Measurements from ENCODE around the gene MEPCE.

The MEPCE gene

DNA sequence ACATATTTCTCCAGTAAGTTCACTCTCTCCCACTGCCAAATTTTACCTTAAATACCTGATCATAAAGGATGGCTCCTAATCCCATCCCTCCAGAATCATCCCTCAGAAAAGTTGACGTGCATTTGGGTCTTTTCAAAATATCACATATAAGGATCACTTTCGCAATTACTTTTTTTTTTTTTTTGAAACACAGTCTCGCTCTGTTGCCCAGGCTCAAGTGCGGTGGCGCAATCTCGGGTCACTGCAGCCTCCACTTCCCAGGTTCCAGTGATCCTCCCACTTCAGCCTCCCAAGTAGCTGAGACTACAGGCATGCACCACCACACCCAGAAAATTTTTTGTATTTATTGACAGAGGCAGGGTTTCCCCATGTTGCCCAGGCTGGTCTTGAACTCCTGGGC lies 18.5 kb upstream of the MEPCE start:
- Histone ChIP-seq H3K27me3 (ENCODE audit: insufficient read depth, low read length, poor library complexity) (no peaks in the 10 kb centered on the region), H3K36me3 (ENCODE audit: control insufficient read depth, insufficient read depth, low read length) (no peaks in the 10 kb centered on the region), H3K27ac (ENCODE audit: low read depth, low read length) (no peak overlapping the region), H3K4ac (ENCODE audit: low read depth, low read length) (no peak overlapping the region), H2BK5ac (ENCODE audit: low read length) (no peak overlapping the region), H2BK120ac (ENCODE audit: low read depth, low read length) (no peak overlapping the region), H4K8ac (ENCODE audit: low read depth, low read length) (no peak overlapping the region), H3K9ac (ENCODE audit: low read length) (no peak overlapping the region), H3K4me1 (ENCODE audit: control insufficient read depth, low read depth, low read length) (no peaks in the 10 kb centered on the region), H3K4me2 (ENCODE audit: low read length) (no peak overlapping the region), H3K56ac (ENCODE audit: low read length) (no peak overlapping the region), H2BK15ac (replicated peaks; ENCODE audit: low read depth) (no peak overlapping the region), H3K79me2 (ENCODE audit: control insufficient read depth, insufficient read depth, low read length) (no peaks in the 10 kb centered on the region), H3K4me3 (ENCODE audit: low read length) (no peak overlapping the region), H3K18ac (ENCODE audit: low read length) (no peak overlapping the region), H3K79me1 (ENCODE audit: low read length) (no peaks in the 10 kb centered on the region), H2AK5ac (ENCODE audit: low read length) (no peak overlapping the region), H3K23ac (ENCODE audit: low read length) (no peak overlapping the region), H4K5ac (ENCODE audit: low read length) (no peak overlapping the region)
- no peak for DNase-seq
- WGBS (ENCODE audit: extremely low coverage, insufficient coverage, low lambda C conversion rate), result no CpG with 5 or more reads among the region's 6 CpGs

DNA sequence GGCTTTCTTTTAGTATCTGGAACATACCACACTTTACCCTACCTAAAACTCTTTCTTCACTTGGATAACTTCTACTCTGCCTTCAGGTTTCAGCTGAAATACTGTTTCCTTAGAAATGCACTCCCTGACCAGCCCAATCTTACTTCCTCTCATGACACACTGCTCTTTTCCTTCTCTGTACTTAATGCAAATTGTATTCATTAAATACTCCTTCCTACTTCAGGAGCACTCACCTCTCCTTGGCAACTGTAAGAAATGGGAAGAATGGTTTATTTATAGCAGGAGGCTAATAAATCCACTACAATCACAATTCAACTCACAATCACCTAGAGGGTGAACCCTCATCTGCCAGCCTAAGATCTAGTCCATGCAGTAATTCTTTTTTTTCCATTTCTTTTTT lies 16.3 kb upstream of the MEPCE start:
- Histone ChIP-seq H3K4me2 (ENCODE audit: low read length) (no peak overlapping the region), H3K18ac (ENCODE audit: low read length) (no peak overlapping the region), H4K5ac (ENCODE audit: low read length) (no peak overlapping the region), H2BK120ac (ENCODE audit: low read depth, low read length) (no peak overlapping the region), H3K56ac (ENCODE audit: low read length) (no peak overlapping the region), H3K27me3 (ENCODE audit: insufficient read depth, low read length, poor library complexity) (no peaks in the 10 kb centered on the region), H2AK5ac (ENCODE audit: low read length) (no peak overlapping the region), H3K79me1 (ENCODE audit: low read length) (no peaks in the 10 kb centered on the region), H3K27ac (ENCODE audit: low read depth, low read length) (no peak overlapping the region), H3K9ac (ENCODE audit: low read length) (no peak overlapping the region), H3K4me3 (ENCODE audit: low read length) (no peak overlapping the region), H4K8ac (ENCODE audit: low read depth, low read length) (no peak overlapping the region), H2BK15ac (replicated peaks; ENCODE audit: low read depth) (no peak overlapping the region), H3K23ac (ENCODE audit: low read length) (no peak overlapping the region), H3K4me1 (ENCODE audit: control insufficient read depth, low read depth, low read length) (no peaks in the 10 kb centered on the region), H3K36me3 (ENCODE audit: control insufficient read depth, insufficient read depth, low read length) (no peaks in the 10 kb centered on the region), H3K79me2 (ENCODE audit: control insufficient read depth, insufficient read depth, low read length) (no peaks in the 10 kb centered on the region), H2BK5ac (ENCODE audit: low read length) (no peak overlapping the region), H3K4ac (ENCODE audit: low read depth, low read length) (no peak overlapping the region)
- no peak for DNase-seq

DNA sequence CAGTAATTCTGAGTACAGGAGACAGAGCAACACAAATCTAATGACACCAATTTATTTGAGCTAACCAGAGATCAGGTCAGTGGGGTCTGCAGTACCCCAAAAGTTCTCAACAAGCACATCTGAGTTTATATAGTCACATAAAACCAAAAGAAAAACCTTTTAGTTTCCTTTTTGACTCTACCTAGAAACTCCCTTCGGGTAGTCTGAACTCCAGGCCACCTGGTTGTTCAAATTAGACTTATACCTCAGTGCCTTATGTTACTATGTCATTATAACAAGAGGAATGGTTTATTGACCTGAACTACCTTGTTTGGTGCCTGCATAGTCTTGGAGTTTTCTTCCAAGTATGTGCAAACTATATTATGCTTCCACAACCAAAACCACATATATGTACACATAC lies 15.7 kb upstream of the MEPCE start:
- DNase-seq, result no peak
- Histone ChIP-seq H3K36me3 (ENCODE audit: control insufficient read depth, insufficient read depth, low read length) (no peaks in the 10 kb centered on the region), H3K27ac (ENCODE audit: low read depth, low read length) (no peak overlapping the region), H3K4me2 (ENCODE audit: low read length) (no peak overlapping the region), H4K5ac (ENCODE audit: low read length) (no peak overlapping the region), H3K18ac (ENCODE audit: low read length) (no peak overlapping the region), H3K4me1 (ENCODE audit: control insufficient read depth, low read depth, low read length) (no peaks in the 10 kb centered on the region), H2BK15ac (replicated peaks; ENCODE audit: low read depth) (no peak overlapping the region), H3K4ac (ENCODE audit: low read depth, low read length) (no peak overlapping the region), H3K27me3 (ENCODE audit: insufficient read depth, low read length, poor library complexity) (no peaks in the 10 kb centered on the region), H3K9ac (ENCODE audit: low read length) (no peak overlapping the region), H2AK5ac (ENCODE audit: low read length) (no peak overlapping the region), H2BK5ac (ENCODE audit: low read length) (no peak overlapping the region), H3K23ac (ENCODE audit: low read length) (no peak overlapping the region), H3K79me2 (ENCODE audit: control insufficient read depth, insufficient read depth, low read length) (no peaks in the 10 kb centered on the region), H4K8ac (ENCODE audit: low read depth, low read length) (no peak overlapping the region), H3K4me3 (ENCODE audit: low read length) (no peak overlapping the region), H3K56ac (ENCODE audit: low read length) (no peak overlapping the region), H2BK120ac (ENCODE audit: low read depth, low read length) (no peak overlapping the region), H3K79me1 (ENCODE audit: low read length) (no peaks in the 10 kb centered on the region)
- WGBS (ENCODE audit: extremely low coverage, insufficient coverage, low lambda C conversion rate), result no CpG with 5 or more reads among the region's 1 CpG

DNA sequence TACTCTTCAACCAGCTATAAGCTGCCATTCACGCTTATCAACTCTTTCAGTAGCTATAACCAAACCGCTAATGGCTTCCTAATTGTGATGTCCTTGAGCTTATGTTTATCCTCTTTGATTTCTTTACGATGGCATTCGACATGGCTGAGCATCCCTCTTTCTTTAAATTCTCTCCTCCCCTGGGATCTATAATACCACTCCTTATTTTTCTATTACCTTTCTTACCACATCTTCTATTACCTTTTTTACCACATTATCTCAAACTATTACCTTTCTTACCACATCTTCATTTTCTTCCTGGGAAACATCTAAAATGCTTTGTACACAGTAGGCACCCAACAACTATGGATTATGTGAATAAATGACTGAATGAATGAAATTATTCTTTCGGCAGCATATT lies 14.2 kb upstream of the MEPCE start:
- H2BK15ac ChIP-seq (replicated peaks; ENCODE audit: low read depth), result no peak overlapping the region
- H3K27ac ChIP-seq (ENCODE audit: low read depth, low read length), result no peak overlapping the region
- H3K4me1 ChIP-seq (ENCODE audit: control insufficient read depth, low read depth, low read length), result no peaks in the 10 kb centered on the region
- H2AK5ac ChIP-seq (ENCODE audit: low read length), result no peak overlapping the region
- no peak overlapping the region for H3K4me3 ChIP-seq (ENCODE audit: low read length)
- no peak overlapping the region for H4K5ac ChIP-seq (ENCODE audit: low read length)
- no peak overlapping the region for H3K4me2 ChIP-seq (ENCODE audit: low read length)
- no peak overlapping the region for H3K56ac ChIP-seq (ENCODE audit: low read length)
- H2BK5ac ChIP-seq (ENCODE audit: low read length), result no peak overlapping the region
- H3K79me1 ChIP-seq (ENCODE audit: low read length), result no peaks in the 10 kb centered on the region
- H2BK120ac ChIP-seq (ENCODE audit: low read depth, low read length), result no peak overlapping the region
- DNase-seq, result no peak
- no CpG with 5 or more reads among the region's 5 CpGs for WGBS (ENCODE audit: extremely low coverage, insufficient coverage, low lambda C conversion rate)
- no peak overlapping the region for H4K8ac ChIP-seq (ENCODE audit: low read depth, low read length)
- H3K23ac ChIP-seq (ENCODE audit: low read length), result no peak overlapping the region
- no peak overlapping the region for H3K4ac ChIP-seq (ENCODE audit: low read depth, low read length)
- no peak overlapping the region for H3K18ac ChIP-seq (ENCODE audit: low read length)
- H3K9ac ChIP-seq (ENCODE audit: low read length), result no peak overlapping the region
- no peaks in the 10 kb centered on the region for H3K36me3 ChIP-seq (ENCODE audit: control insufficient read depth, insufficient read depth, low read length)
- H3K79me2 ChIP-seq (ENCODE audit: control insufficient read depth, insufficient read depth, low read length), result no peaks in the 10 kb centered on the region
- no peaks in the 10 kb centered on the region for H3K27me3 ChIP-seq (ENCODE audit: insufficient read depth, low read length, poor library complexity)

DNA sequence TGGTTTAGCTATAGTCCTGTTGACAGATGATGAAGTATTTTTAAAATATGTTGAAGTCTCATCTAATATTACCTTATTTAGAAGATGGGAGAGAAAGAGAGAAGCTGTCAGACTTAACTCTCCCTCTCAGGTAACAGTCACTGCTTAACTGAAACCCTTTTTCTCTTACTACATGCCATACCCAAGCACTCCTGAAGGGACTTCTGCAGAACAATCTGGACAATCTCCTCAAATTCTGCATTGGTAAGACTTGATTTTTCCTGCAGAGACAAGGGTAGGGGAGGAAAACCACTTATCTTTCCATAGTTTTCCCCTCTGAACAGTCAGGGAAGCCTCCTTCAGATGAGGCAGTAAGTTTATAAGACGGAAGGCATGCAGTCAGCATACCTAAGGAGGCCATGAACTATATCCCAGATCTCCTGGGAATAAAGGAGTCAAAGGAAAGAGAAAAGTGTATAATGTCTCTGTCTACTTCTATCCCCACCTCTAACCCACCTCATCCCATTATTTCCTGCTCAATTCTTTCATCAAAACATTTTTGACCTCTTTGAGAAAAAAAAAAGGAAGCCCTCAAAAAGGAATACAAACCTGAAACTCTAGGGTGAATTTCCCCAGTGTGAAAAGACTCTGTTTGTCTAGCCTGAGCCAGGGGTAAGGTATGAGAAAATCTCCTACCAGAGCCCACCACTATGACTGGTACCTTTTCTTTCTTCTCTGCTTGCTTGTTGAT lies 10.5 kb upstream of the MEPCE start:
- Histone ChIP-seq H3K56ac (ENCODE audit: low read length) (no peak overlapping the region), H3K9ac (ENCODE audit: low read length) (no peak overlapping the region), H3K4ac (ENCODE audit: low read depth, low read length) (no peak overlapping the region), H3K4me1 (ENCODE audit: control insufficient read depth, low read depth, low read length) (no peaks in the 10 kb centered on the region), H3K79me1 (ENCODE audit: low read length) (no peaks in the 10 kb centered on the region), H3K36me3 (ENCODE audit: control insufficient read depth, insufficient read depth, low read length) (no peaks in the 10 kb centered on the region), H3K18ac (ENCODE audit: low read length) (no peak overlapping the region), H3K79me2 (ENCODE audit: control insufficient read depth, insufficient read depth, low read length) (no peaks in the 10 kb centered on the region), H4K8ac (ENCODE audit: low read depth, low read length) (no peak overlapping the region), H3K27me3 (ENCODE audit: insufficient read depth, low read length, poor library complexity) (no peaks in the 10 kb centered on the region), H2BK5ac (ENCODE audit: low read length) (no peak overlapping the region), H3K4me3 (ENCODE audit: low read length) (no peak overlapping the region), H3K4me2 (ENCODE audit: low read length) (no peak overlapping the region), H4K5ac (ENCODE audit: low read length) (no peak overlapping the region), H3K23ac (ENCODE audit: low read length) (no peak overlapping the region), H2AK5ac (ENCODE audit: low read length) (no peak overlapping the region), H2BK15ac (replicated peaks; ENCODE audit: low read depth) (no peak overlapping the region), H2BK120ac (ENCODE audit: low read depth, low read length) (no peak overlapping the region), H3K27ac (ENCODE audit: low read depth, low read length) (no peak overlapping the region)
- DNase-seq, result no peak
- no CpG with 5 or more reads among the region's 1 CpG for WGBS (ENCODE audit: extremely low coverage, insufficient coverage, low lambda C conversion rate)

DNA sequence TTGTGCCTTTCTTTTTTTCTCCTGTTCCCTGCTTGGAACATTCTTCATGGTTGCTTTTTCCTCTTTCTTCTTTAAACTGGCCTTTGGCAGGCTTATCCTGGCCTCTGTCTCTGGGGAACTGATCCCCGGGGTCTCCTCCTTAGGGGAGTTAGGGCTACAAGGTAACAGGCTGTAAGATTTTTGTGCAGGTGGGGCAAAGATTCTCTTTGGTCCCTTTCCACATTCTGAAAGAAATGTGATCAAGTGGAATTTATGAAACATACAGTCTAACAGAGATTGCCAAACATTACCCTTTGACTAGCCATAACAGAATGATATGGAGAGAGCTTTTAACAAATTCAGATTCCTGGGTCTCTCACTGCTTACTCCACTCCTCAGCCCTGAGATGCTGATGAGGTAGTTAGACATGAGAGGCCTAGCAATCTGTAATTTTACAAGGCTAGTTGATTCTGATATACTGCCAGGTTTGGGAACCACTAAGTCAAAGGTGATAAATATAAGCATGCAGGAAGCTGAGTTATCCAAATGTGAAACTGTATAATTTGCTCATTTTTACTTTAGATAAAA lies 9.9 kb upstream of the MEPCE start:
- no peak overlapping the region for H3K56ac ChIP-seq (ENCODE audit: low read length)
- H3K36me3 ChIP-seq (ENCODE audit: control insufficient read depth, insufficient read depth, low read length), result no peaks in the 10 kb centered on the region
- H2BK15ac ChIP-seq (replicated peaks; ENCODE audit: low read depth), result no peak overlapping the region
- no peak overlapping the region for H3K23ac ChIP-seq (ENCODE audit: low read length)
- H2BK5ac ChIP-seq (ENCODE audit: low read length), result no peak overlapping the region
- no peak overlapping the region for H3K4me2 ChIP-seq (ENCODE audit: low read length)
- no peak overlapping the region for H3K18ac ChIP-seq (ENCODE audit: low read length)
- no peak overlapping the region for H4K5ac ChIP-seq (ENCODE audit: low read length)
- H2AK5ac ChIP-seq (ENCODE audit: low read length), result no peak overlapping the region
- H3K27me3 ChIP-seq (ENCODE audit: insufficient read depth, low read length, poor library complexity), result no peaks in the 10 kb centered on the region
- H3K4me1 ChIP-seq (ENCODE audit: control insufficient read depth, low read depth, low read length), result no peaks in the 10 kb centered on the region
- H3K9ac ChIP-seq (ENCODE audit: low read length), result no peak overlapping the region
- H3K4me3 ChIP-seq (ENCODE audit: low read length), result no peak overlapping the region
- no peak overlapping the region for H4K8ac ChIP-seq (ENCODE audit: low read depth, low read length)
- DNase-seq, result no peak
- no CpG with 5 or more reads among the region's 1 CpG for WGBS (ENCODE audit: extremely low coverage, insufficient coverage, low lambda C conversion rate)
- no peaks in the 10 kb centered on the region for H3K79me1 ChIP-seq (ENCODE audit: low read length)
- H2BK120ac ChIP-seq (ENCODE audit: low read depth, low read length), result no peak overlapping the region
- no peak overlapping the region for H3K27ac ChIP-seq (ENCODE audit: low read depth, low read length)
- H3K79me2 ChIP-seq (ENCODE audit: control insufficient read depth, insufficient read depth, low read length), result no peaks in the 10 kb centered on the region
- no peak overlapping the region for H3K4ac ChIP-seq (ENCODE audit: low read depth, low read length)
